Measurements from ENCODE around the gene ING4.

Gene ING4

DNA sequence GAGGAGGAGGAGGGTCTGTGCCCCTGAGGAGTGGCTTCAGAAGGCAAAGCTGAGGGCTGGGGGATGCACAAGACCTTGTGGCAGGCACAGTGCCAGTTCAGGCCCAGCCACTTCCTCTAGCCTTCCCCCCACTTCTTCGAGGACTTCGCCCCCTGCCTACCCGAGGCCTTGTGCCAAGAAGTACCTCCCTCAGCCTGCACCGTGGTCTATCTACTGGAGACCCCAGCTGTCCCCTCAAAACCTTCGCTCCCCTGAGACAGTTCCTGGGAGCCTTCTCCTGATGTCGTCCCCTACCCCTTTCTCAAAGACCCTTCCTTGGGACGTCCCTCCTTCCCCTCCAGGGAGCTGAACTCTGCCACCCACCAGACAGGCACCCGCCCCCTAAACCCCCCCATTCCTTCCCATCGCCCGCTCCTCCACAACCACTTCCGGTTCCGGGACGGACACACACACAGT, 25.7 kb upstream of the ING4 start:
- DNase-seq (ENCODE audit: low spot score): no peak

DNA sequence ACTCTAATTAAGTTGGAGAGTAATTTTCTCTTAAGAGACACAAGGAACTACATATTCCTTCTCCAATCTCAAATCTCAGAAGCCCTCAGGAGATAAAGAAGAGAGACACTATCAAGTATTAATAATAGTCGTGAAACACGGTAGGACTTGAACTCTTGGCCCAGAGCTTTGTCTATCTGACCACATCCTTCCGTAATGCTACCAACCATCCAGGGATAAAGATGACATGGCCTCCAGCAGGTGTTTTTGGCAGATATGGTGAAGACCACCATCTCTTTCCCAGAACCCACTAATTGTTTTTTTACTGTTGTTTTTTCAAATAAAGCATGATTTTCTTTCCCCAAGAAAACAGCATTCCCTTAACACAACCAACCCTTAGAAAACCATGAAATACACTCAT, 22.9 kb upstream of the ING4 start:
- DNase-seq (ENCODE audit: low spot score): no peak

DNA sequence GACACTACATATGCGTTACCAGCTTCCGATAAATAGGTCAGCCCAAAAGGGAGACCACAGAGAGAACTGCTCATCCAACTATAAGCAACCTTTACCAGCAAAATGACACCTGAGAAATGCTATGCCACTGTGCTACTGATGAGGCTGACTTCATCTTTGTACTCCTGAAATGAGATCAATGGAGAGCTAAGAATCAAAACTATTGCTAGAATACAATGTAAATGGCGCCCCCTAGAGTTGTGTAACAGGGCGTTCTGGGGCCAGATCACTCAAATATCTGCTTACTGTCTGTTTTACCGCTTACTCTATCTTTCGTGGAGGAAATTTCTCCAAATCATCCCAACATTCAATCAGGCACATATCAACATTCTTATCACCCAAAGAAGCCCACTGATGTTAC, 21.7 kb upstream of the ING4 start:
- peak; percentile 71 for DNase-seq (ENCODE audit: low spot score)

DNA sequence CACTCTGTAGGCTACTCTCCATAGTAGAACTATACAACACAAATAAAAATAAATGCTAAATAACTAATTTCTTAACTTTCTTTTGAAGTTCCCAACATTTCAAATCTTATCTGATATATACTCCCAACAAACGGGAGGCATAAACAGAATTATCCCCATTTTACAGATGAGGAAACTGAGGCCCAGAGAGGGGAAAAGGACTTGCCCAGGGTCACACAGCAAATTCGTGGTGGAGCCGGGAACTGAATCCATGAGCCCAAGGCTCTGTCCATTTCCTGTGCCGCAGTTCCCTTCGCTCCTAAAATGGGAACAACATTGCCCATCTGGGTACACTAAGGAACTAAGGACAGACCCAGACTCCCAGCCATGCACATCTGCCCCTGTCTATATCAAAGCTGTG, 14.0 kb upstream of the ING4 start:
- no peak for DNase-seq (ENCODE audit: low spot score)

DNA sequence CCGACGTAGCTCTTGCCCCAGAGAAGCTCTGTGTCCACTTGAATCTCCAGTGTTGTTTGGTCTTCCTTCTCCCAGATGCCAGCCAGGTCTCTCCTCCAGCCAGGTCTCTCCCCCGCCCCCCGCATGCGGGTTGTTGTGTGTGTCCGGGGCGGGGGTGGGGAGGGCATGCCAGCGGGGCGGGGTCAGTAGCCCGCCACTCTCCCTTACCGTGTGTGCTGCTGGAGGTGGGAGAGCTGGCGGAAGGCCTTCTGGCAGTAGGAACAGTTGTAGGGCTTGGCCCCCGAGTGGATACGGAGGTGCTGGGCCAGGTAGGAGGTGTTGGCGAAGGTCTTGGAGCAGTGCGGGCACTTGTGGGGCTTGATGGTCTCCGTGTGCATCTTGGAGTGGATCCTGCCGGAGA, 9.2 kb upstream of the ING4 start:
- DNase-seq (ENCODE audit: low spot score): no peak

DNA sequence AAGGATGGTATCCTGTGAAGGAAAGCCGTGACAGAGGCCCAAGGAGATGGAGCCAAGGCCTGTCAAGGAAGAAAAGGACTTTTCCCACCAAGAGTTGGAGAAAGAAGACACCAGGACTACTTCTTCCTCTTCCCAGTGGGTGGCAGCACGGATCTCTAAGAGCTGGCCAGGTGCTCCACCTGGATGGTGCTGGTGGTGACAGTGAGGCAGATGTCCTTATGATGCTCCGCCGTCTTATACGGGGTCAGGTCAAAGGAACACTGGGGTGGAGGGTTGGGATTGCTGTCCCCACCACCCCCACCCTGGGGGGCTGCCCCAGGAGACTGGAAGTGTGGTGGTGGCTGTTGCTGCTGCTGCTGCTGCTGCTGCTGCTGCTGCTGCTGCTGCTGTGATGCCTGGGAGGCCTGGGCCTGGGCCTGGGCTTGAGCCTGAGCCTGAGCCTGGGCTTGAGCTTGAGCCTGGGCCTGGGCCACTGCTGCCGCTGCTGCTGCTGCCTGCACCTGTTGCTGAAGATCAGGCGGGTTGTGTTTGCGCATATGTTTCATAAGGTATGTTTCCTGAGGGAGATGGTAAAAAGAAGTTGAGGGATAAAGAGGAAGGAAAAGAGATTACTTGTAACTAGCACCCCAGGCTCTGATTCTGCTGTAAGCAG, 4.8 kb upstream of the ING4 start:
- DNase-seq (ENCODE audit: low spot score): no peak

DNA sequence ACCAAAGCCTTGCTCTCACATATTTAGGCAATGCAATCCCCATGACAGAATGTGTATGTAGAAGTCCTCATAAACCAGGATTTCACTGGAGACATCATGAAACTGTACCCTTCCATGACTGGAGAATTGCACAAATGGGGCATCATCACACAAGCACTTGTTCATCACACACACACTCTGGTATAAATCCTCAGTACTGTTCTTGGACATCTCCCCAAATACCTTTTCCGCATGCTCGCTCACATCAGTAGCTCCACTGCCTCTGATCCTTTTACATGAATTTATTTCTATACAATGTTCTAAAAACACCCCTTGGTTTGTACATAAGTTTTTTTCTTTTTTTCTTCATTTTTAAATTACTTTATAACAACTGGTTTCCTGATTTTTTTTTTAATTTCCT, 3.3 kb upstream of the ING4 start:
- DNase-seq (ENCODE audit: low spot score): no peak

DNA sequence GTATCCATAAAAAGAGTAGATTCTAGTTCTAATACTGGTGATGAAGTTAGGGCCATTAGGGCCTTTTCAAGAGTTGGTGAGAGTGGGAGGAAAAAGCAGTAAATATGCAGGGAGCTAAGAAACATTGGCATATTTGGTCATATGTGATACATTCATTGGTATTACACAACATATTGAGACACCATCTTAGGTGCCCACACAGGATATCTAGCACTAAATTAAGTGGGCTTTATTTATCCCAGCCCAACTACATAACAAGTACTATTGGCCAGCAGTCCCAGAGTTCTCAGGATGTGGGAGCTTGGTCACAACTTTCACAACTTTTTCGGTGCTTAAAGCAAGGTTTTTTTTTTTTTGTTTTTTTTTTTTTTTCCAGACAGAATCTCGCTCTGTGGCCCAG, 2.0 kb upstream of the ING4 start:
- no peak for DNase-seq (ENCODE audit: low spot score)

DNA sequence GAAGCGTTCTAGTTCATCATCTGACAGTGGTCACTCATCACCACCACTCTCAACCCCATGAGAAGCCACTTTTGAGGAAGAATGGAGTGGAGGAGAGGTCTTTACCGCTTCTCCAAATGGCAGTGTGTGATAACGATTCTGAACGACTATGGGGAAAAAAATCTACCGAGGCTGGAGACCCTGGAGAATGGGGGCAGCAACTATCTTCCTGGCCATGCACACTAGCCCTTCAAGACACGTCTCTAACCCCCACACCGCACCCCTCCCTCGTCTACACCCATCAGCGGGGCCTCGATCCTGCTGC, 365 bp downstream of the ING4 start:
- DNase-seq (ENCODE audit: low spot score): no peak

DNA sequence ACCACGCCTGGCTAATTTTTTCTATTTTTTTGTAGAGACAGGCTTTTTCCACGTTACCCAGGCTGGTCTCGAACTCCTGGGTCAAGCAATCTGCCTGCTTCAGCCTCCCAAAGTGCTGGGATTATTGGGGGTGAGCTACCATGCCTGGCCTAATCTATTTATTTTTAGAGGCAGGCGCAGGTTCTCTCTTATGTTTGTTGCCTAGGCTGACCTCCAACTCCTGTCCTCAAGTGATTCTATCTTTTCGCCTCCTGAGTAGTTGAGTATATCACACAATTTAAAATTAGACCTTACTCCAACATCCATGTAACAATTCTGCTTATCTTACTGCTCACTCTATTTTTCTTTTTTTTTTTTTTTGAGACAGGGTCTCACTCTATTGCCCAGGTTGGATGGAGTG, 8.9 kb downstream of the ING4 start:
- no peak for DNase-seq (ENCODE audit: low spot score)

DNA sequence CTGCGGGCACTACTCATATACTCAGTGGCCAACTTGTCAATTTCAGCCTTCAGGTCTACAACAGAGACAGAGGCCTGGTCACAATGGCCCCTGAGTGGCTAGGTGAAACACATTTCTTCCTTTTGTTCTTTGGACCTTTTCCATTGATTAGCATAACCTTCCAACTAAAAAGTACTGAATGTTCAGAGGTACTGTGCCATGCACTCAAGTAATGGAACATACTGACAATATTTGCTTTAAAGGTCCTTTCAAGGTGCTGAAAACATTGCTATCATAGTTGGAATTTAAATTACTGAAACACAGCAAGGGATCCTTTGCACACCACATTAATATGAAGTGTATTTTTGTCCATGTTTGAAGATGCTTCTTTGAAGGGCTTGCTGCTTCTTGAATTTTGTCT, 9.6 kb downstream of the ING4 start:
- DNase-seq (ENCODE audit: low spot score): no peak

DNA sequence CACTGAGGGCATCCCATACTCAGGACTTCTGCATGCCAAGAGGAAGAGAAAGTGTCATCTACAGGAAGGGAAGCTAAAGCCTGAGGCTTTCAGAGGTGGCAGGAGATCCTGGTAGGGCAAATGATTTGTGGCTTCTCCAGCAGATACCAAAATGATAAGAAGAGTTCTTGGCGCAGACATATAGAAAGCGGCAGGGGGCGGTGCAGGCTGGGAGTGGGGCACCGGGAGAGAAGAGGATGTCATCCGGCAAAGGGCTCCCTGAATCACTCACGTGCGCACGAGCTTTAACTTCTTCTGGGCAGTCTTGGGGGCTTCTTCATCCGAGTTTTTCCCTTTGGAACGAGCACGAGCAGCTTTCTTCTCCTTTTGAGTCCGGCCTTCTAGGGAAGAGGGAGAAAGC, 10.5 kb downstream of the ING4 start:
- DNase-seq (ENCODE audit: low spot score): no peak

DNA sequence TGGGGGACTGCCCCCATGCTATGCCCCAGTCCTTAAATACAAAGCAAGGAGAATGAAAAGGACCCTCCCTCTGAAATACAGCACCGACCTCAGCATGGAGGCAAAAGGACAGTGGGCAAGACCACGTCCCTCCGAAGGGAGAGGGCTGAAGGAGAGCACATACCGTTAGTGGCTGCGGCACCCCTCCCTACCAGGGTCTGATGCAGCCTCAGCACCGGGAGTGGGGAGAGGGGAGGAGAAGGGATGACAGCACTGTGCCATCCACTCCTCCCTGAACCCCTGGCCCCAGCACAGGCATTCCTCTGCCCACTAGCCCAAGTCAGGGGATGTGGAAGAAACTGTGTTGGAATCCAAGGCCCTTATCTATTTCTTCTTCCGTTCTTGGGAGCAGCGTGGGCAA, 12.1 kb downstream of the ING4 start:
- DNase-seq (ENCODE audit: low spot score): no peak

DNA sequence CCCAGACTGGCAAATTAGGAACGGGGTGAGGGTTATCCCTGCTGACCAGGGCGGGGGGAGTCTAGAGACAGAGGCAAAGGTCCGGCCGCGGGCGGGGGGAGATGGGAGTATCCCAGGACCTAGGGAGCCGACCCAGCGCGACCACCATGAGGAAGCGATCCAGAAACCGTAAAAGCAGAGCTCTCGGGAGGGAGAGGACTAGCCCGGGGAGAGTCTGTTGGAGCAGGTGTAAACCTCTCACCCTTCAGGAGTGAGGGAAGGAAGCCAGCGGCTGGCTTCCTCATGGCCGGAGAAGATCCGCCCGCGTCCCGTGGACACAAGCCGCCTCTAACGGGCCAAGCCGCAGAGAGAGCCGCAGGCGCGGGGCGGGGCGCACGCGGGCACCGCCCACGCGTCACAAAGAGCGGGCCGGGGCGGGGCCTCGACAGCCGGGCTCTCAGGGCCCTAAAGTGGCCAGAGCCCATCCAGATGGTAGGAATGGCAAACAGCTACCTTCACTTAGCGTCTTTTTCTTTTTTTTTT, 15.8 kb downstream of the ING4 start, which contains the start of gene ACRBP:
ACRBP (minus strand) TSS at position 350 of the 522 bp plus-strand sequence; CDS start at position 284, 66 bp downstream.
- DNase-seq (ENCODE audit: low spot score): no peak

DNA sequence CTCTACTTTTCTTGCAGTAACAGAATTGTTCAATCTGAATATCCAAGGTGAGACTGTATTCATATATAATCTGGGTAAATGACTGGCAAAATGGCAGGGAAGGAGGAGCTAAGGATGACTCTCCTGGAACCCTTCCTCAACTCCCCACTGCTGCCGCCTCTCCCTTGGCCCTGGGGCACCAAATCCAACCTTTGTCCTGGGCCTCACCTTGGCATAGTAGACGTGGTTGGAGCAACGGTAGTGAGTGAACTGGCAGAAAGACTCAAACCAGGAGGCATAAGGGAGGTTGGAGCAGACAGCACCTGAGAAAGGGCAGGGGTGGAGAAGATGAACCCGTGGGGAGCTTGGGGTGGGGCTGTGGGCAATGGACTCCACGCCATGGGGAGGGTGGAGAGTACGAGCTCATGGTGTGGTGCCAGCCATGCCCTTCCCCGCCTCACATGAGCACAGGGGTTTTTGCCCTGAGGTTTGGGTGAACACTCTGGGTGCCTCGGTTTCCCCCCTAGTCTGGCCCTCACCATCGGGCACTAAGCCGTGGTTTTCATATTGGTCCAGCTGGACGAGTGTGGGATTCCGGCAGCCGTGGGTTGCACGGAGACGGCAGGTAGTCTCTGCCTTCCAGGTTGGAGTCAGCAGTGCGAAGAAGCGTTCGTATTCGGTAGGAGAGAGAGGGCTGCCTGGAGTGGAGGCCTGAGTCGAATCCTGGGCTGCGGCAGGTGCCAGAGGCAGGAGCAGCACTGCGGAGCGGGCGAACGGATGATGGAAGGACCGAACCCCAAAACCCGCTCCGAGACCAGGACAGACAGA, 16.4 kb downstream of the ING4 start:
- no peak for DNase-seq (ENCODE audit: low spot score)

DNA sequence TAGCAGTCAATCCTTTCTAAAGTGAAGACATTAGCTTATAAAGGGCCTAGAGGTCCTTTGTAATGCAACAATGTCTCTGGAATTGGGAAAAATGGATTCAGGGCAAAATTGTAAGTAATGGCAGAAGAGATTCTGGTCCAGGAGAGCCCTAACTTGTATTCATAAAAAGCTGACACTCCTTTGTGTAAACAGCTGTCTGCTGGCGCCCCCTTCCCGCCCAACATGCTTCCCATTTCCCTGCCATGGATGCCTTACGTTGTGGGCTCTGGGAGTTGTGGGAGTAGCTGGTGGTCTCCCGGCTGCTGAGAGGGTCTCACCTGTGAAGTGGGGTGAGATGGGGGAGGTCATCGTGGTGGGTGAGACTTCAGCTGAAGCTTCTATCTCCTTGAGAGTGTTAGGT, 18.0 kb downstream of the ING4 start:
- DNase-seq (ENCODE audit: low spot score): no peak

DNA sequence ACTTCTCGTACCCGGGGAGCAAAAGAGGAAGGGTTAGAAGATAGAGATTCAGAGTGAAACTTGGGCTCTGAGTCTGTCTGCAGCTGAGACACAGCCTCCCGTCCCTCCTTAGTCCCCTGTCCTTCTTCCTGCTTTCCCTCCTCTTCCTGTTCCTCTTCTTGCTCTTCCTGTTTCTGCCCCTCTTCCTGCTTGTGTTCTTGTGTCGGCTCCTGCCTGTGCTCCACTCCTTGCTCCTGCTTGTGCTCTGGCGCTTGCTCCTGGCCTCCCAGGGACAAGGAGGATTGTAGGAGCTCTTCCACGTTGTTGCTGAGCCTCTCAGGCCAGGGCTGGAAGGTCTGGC, 18.7 kb downstream of the ING4 start:
- DNase-seq (ENCODE audit: low spot score): no peak

DNA sequence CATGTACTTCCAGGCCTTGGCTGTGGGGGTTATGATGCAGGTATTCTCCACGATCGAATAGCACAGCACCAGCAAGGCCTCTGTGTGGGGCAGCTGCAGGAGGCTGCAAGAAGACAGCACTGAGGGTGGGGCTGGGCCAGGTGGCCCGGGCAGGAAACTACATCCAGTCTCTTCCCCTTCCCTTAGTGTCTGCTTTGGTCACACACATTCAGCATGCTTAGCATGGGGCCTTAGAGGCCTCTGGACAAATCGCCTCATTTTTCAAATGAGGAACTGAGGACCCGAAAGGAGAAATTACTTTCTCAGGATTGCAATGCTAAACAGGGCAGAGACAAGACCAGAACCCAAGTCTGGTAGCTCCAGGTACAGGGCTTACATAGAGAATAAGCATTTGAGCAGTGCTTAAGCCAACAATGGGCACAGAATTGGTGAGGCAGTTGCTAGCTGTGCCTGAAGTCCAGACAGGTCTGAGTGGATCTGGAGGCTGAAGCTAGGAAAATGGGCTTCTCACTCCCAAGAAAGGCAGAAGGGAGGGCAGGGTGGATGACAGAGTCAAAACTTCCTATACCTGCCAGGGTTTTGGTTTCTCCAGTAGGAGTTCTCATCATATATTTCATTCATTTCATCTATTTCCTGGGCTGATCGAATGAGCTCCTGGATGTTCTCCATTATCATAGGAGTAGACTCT, 19.2 kb downstream of the ING4 start:
- DNase-seq (ENCODE audit: low spot score): no peak

DNA sequence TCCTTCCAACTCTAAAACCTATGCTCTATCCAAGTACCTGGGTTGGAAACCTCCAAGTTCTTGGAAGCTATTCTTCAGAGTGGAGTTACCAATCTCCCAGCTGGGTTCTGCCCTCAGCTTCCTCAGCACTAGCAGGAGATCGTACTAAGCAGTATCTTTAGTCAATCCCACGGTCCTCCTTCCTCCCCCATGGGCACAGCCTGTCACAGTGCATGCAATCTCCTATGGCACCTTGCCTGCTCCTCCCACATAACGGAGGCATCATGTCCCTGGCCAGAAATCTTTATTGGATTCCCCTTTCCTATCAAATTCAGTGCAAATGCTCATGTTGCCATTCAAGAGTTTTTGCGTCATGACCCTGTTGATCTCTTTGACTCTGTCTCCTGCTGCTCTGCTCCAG, 21.8 kb downstream of the ING4 start:
- DNase-seq (ENCODE audit: low spot score): no peak

DNA sequence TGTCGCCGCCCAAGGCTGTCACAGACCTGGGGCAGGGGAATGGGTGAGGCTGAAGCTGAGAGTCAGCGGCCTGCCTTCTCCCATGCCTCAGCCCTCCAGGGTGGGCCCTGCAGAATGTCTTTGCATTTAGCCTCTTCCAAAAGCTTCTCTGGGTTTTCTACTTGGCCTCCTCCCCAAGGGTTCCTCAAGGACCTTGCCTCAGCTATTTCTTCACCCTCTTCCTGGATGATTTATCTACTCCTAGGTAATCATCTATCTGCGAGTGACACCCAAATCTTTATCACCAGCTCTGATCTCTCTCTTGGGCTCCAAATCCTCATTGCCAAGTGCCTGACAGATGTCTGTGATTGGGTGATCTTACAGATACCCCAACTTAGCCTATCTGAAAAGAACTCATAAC, 22.4 kb downstream of the ING4 start:
- no peak for DNase-seq (ENCODE audit: low spot score)

DNA sequence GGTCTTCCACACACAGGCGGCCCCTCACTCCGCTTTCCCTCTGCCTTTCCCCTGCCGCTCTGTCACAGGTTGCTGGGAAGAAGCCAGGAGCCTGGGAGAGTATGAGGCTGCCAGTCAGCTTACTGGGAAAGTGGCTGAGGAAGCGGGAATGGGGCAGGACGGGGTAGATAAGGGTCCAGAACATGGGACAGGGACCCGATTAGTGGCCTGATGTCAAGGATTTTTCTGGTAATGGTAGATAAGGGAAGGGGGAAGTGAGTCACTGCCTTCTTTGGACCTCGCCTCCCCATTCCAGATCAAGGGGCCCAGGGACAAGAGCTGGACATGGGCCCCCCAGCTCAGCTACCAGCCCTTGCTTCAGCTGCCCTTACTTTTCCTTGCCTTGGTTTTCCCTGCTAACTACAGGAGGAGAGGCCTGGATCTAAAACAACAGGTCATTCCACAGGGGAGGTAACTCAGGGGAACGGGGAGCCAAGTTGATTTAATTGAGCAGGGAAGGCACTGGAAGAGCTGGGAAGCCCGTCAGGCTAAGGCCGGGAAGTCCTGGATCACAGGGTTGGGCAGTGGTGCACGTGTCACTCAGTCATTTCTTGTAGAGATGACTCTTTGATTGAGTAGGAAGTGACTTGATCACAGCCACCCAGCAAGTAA, 23.6 kb downstream of the ING4 start:
- no peak for DNase-seq (ENCODE audit: low spot score)

DNA sequence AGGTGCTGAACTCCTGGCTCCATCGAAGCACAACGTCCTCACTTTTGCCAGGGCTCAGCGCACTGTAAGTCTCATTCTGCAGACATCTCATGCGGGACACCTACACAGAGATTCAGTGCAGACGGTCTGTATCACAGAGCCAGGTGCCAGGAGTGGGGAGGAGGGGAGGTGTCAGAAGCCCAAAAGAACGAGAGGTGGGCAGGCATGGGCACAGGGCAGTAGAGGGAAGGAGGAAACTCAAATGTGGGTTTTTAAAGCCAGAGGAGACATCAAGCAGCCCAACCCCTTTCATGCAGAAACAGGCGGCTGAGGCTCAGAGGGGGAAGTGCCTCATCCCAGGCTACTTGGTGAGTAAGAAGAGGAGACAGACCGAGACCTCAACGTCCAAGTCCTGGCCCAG, 24.6 kb downstream of the ING4 start:
- no peak for DNase-seq (ENCODE audit: low spot score)
